HCT116 (cell line): ENCODE results near the gene VPS4B. TPM values are rescaled to one million over a fixed set of nuclear protein-coding genes. Genes with fewer than 3 reads are reported as not detected.

Source experiments
- ATAC-seq: fragments of 200-7000 bp; cut with Tn5 transposase; 2 replicates; pipeline ENCODE4 v1.9.1; 2020; ENCODE audit warnings: mild to moderate bottlenecking, moderate library complexity
- BruUV-seq: library from RNA; stranded (reverse); fragments of 400-500 nt; replicated peaks from 2 replicates; lab custom pipeline; 2021; lab: Mats Ljungman, UMichigan
- CTCF ChIA-PET: fragments of 300-600 bp; sonication (Branson Sonifier 250); formaldehyde crosslinking; loops from one replicate; lab custom pipeline; 2021; ENCODE audit warnings: antibody characterized with exemption; lab: Charles Lee
- POLR2A ChIA-PET: fragments of 300-600, 350-600 bp; sonication (Branson Sonifier 250); formaldehyde crosslinking; loops from one replicate; lab custom pipeline; 2021; ENCODE audit warnings: antibody characterized with exemption; lab: Charles Lee
- RAD21 ChIA-PET, 2 experiments: fragments of 300-600 bp; sonication (Branson Sonifier 250); formaldehyde crosslinking; loops; one replicate each; lab custom pipeline; 2023; ENCODE audit warnings: low total read pairs in 2 of 2; ENCODE audit not compliant: uncharacterized antibody in 2 of 2, unreplicated experiment in 2 of 2, low non-redundant PET in 1 of 2; lab: Charles Lee
- DNase-seq: peaks from one replicate; pipeline ENCODE4 v3.0.0-alpha.2; 2010; ENCODE audit warnings: low read depth, low spot score
- H2AFZ ChIP-seq: fragments of 200-600 bp; shearing (Covaris generic), sonication (generic); 2 replicates; pipeline ENCODE4 v1.6.1; 2017; ENCODE audit warnings: low read depth, mixed run types, mixed read lengths, antibody characterized with exemption, low read length; ENCODE audit not compliant: poor library complexity, severe bottlenecking
- H3K27ac ChIP-seq: 2 replicates; pipeline ENCODE4 v1.5.1; 2012; ENCODE audit warnings: low read depth, low read length
- H3K27me3 ChIP-seq: fragments of 200-600 bp; sonication (generic); 2 replicates; pipeline ENCODE4 v1.6.1; 2016; ENCODE audit warnings: mixed run types, low read length, mixed read lengths; ENCODE audit not compliant: insufficient read depth
- H3K36me3 ChIP-seq, 2 experiments: fragments of 200-500 bp in 1 of 2; fragments of 200-600 bp in 1 of 2; sonication (Bioruptor generic) in 1 of 2; sonication (generic) in 1 of 2; 2 replicates each; pipeline versions ENCODE4 v1.5.1 to v1.6.1; 2014 to 2016; ENCODE audit warnings: low read length in 2 of 2, inconsistent platforms in 1 of 2, mixed read lengths in 1 of 2, mixed run types in 1 of 2; ENCODE audit not compliant: insufficient read depth in 2 of 2, control insufficient read depth in 1 of 2
- H3K4me1 ChIP-seq, 2 experiments: fragments of 200-600 bp in 1 of 2; sonication (generic) in 1 of 2; 2 replicates each; pipeline versions ENCODE4 v1.5.1 to v1.6.1; 2012 to 2017; ENCODE audit warnings: low read length in 2 of 2, inconsistent platforms in 1 of 2, mild to moderate bottlenecking in 1 of 2, mixed read lengths in 1 of 2, mixed run types in 1 of 2, moderate library complexity in 1 of 2; ENCODE audit not compliant: insufficient read depth in 2 of 2, control insufficient read depth in 1 of 2
- H3K4me2 ChIP-seq: fragments of 200-600 bp; sonication (generic); 2 replicates; pipeline ENCODE4 v1.6.1; 2017; ENCODE audit warnings: mixed run types, low read length, mixed read lengths
- H3K4me3 ChIP-seq, 2 experiments: fragments of 200-600 bp in 1 of 2; sonication (generic) in 1 of 2; replicated peaks in 1 of 2; 2 replicates each; pipeline ENCODE4 v1.5.1; 2011 to 2016; ENCODE audit warnings: low read length in 2 of 2, control low read depth in 1 of 2, low read depth in 1 of 2, mild to moderate bottlenecking in 1 of 2, mixed read lengths in 1 of 2, mixed run types in 1 of 2
- H3K79me2 ChIP-seq: fragments of 200-600 bp; sonication (generic); 2 replicates; pipeline ENCODE4 v1.6.1; 2017; ENCODE audit warnings: mild to moderate bottlenecking, mixed run types, low read length, moderate library complexity, mixed read lengths; ENCODE audit not compliant: insufficient read depth
- H3K9ac ChIP-seq: fragments of 200-600 bp; sonication (generic); 2 replicates; pipeline ENCODE4 v1.6.1; 2016; ENCODE audit warnings: low read length, mixed read lengths
- H3K9me2 ChIP-seq: fragments of 200-600 bp; sonication (generic), shearing (Covaris generic); 2 replicates; pipeline ENCODE4 v1.6.1; 2017; ENCODE audit warnings: mixed run types, mild to moderate bottlenecking, moderate library complexity; ENCODE audit not compliant: insufficient read depth
- H3K9me3 ChIP-seq, 2 experiments: fragments of 200-500 bp in 1 of 2; fragments of 200-600 bp in 1 of 2; sonication (Bioruptor generic) in 1 of 2; sonication (generic) in 1 of 2; 2 replicates each; pipeline ENCODE4 v1.6.1; 2014 to 2017; ENCODE audit warnings: low read length in 2 of 2, mixed read lengths in 2 of 2, inconsistent platforms in 1 of 2, low read depth in 1 of 2, mild to moderate bottlenecking in 1 of 2, mixed run types in 1 of 2, moderate library complexity in 1 of 2; ENCODE audit not compliant: control insufficient read depth in 1 of 2, insufficient read depth in 1 of 2
- H4K20me1 ChIP-seq: fragments of 200-600 bp; sonication (generic), shearing (Covaris generic); 2 replicates; pipeline ENCODE4 v1.6.1; 2017; ENCODE audit warnings: mixed run types, mild to moderate bottlenecking, moderate library complexity; ENCODE audit not compliant: insufficient read depth
- CBX3 ChIP-seq: IDR thresholded peaks from 2 replicates; pipeline ENCODE4 v1.6.1; 2012; ENCODE audit warnings: low read depth
- CEBPB ChIP-seq: IDR thresholded peaks from 2 replicates; pipeline ENCODE4 v1.6.1; 2012; ENCODE audit warnings: low read depth
- EGR1 ChIP-seq: IDR thresholded peaks from 2 replicates; pipeline ENCODE4 v1.6.1; 2012; ENCODE audit warnings: low read depth
- ELF1 ChIP-seq: IDR thresholded peaks from 2 replicates; pipeline ENCODE4 v1.6.1; 2012; ENCODE audit warnings: low read depth, borderline replicate concordance
- EZH2 ChIP-seq: fragments of 200-600 bp; sonication (generic); IDR thresholded peaks from 2 replicates; pipeline ENCODE4 v1.6.1; 2017; ENCODE audit warnings: antibody characterized with exemption, mixed run types
- RAD21 ChIP-seq: IDR thresholded peaks from 2 replicates; pipeline ENCODE4 v1.6.1; 2012; ENCODE audit warnings: low read depth, mild to moderate bottlenecking
- SIN3A ChIP-seq: IDR thresholded peaks from 2 replicates; pipeline ENCODE4 v1.6.1; 2012; ENCODE audit warnings: low read depth
- SP1 ChIP-seq: IDR thresholded peaks from 2 replicates; pipeline ENCODE4 v1.6.1; 2012; ENCODE audit warnings: low read depth
- SRF ChIP-seq: IDR thresholded peaks from 2 replicates; pipeline ENCODE4 v1.6.1; 2012; ENCODE audit warnings: low read depth
- TCF7L2 ChIP-seq: IDR thresholded peaks from 2 replicates; pipeline ENCODE4 v1.7.0; 2011; ENCODE audit warnings: borderline replicate concordance, inconsistent platforms; ENCODE audit not compliant: insufficient read depth, insufficient read length; ENCODE audit errors: extremely low read depth
- intact Hi-C: fragments of 100-400 bp; cut with micrococcal nuclease; formaldehyde crosslinking; loops from 2 replicates; pipeline ENCODE4 v1.10.0; 2022
- total RNA-seq: library from RNA; stranded (reverse); gene quantifications from one replicate; pipeline ENCODE4 v1.2.1, GENCODE V29; 2021; ENCODE audit not compliant: unreplicated experiment
- TF ChIP-seq, protein P1 (sequence below): IDR thresholded peaks from 2 replicates; pipeline ENCODE4 v1.6.1; 2012; ENCODE audit warnings: low read depth

Gene VPS4B
- total RNA-seq, 1 experiment from 2014 or later, result 68.3 TPM

DNA sequence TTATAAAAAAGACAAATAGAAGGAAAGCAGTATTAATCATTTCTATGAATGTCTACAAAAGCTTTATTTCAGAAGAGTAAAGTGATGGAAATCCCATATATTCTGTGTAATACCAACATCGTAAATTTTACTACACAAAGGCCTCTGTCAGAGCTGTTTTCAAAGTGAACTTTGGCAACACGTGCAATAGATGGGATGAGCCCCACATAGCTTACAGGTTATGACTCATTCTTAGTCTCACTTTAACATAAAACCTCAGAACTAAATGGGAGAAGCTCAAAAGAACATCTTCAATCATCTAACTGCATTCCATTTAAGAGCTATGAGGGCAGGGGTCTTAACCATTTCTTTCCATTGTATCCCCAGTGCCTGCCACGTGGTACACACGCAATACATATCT is 11.5 kb downstream of the VPS4B start:
- BruUV-seq, result no TSS peak
- ChIA-PET RAD21 (no interaction called here), POLR2A (no interaction called here), CTCF (no interaction called here)
- Histone ChIP-seq H3K27me3 (no peaks in the 10 kb centered on the region), H4K20me1 (no peaks in the 10 kb centered on the region), H3K9ac (no peak overlapping the region), H3K27ac (no peak overlapping the region), H3K9me2 (no peaks in the 10 kb centered on the region), H3K79me2 (peaks cover 65% of the 10 kb centered on the region), H2AFZ (no peak overlapping the region), H3K4me2 (peak overlapping the region; percentile 0; the same call in 1 of the 2 replicates), H3K36me3 (peaks cover 9 to 20% of the 10 kb centered on the region in 2 experiments; a peak in 2 of 4 replicates), H3K9me3 (no peaks in the 10 kb centered on the region), H3K4me1 (peaks cover 0 to 12% of the 10 kb centered on the region in 2 experiments; a peak in 2 of 4 replicates), H3K4me3 (no peak overlapping the region)
- DNase-seq (no peak), ATAC-seq (no peak)
- TF ChIP-seq EGR1 (no peak), SIN3A (no peak), EZH2 (no peak), CBX3 (no peak), CEBPB (no peak), ELF1 (no peak), SP1 (no peak), SRF (no peak), TCF7L2 (no peak), RAD21 (no peak)
- TF ChIP-seq, protein P1, sequence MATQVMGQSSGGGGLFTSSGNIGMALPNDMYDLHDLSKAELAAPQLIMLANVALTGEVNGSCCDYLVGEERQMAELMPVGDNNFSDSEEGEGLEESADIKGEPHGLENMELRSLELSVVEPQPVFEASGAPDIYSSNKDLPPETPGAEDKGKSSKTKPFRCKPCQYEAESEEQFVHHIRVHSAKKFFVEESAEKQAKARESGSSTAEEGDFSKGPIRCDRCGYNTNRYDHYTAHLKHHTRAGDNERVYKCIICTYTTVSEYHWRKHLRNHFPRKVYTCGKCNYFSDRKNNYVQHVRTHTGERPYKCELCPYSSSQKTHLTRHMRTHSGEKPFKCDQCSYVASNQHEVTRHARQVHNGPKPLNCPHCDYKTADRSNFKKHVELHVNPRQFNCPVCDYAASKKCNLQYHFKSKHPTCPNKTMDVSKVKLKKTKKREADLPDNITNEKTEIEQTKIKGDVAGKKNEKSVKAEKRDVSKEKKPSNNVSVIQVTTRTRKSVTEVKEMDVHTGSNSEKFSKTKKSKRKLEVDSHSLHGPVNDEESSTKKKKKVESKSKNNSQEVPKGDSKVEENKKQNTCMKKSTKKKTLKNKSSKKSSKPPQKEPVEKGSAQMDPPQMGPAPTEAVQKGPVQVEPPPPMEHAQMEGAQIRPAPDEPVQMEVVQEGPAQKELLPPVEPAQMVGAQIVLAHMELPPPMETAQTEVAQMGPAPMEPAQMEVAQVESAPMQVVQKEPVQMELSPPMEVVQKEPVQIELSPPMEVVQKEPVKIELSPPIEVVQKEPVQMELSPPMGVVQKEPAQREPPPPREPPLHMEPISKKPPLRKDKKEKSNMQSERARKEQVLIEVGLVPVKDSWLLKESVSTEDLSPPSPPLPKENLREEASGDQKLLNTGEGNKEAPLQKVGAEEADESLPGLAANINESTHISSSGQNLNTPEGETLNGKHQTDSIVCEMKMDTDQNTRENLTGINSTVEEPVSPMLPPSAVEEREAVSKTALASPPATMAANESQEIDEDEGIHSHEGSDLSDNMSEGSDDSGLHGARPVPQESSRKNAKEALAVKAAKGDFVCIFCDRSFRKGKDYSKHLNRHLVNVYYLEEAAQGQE, result no peak
- intact Hi-C loops, result no loop called here
